Prostate gland (tissue), 2 donors: Measurements from ENCODE around the gene SLC13A2. TPM values are rescaled to one million over a fixed set of nuclear protein-coding genes. Genes with fewer than 3 reads are reported as not detected.

Experiments
- DNase-seq: peaks from one replicate; pipeline ENCODE4 v3.0.0-alpha.2; 2019; ENCODE audit warnings: low spot score
- H3K27ac ChIP-seq, 2 donors: fragments of 200-600 bp; sonication (generic); 2 replicates each; pipeline ENCODE4 v1.5.1; 2017 to 2019
- H3K27me3 ChIP-seq: fragments of 200-600 bp; sonication (generic); replicated peaks from 2 replicates; pipeline ENCODE4 v1.5.1; 2019; ENCODE audit not compliant: insufficient read depth
- H3K36me3 ChIP-seq, 2 donors: fragments of 200-600 bp; sonication (generic); 1 replicate in 1 of 2; 2 replicates in 1 of 2; pipeline versions ENCODE4 v1.5.1 to v1.8.1; 2017 to 2019
- H3K4me1 ChIP-seq: fragments of 200-600 bp; sonication (generic); replicated peaks from 2 replicates; pipeline ENCODE4 v1.5.1; 2019
- H3K4me3 ChIP-seq, 2 donors: fragments of 200-600 bp; sonication (generic); 2 replicates each; pipeline ENCODE4 v1.5.1; 2017 to 2019
- H3K9me3 ChIP-seq: fragments of 200-600 bp; sonication (generic); 2 replicates; pipeline ENCODE4 v1.5.1; 2017
- CTCF ChIP-seq, 4 experiments: fragments of 200-600 bp in 2 of 4; fragments of 450-650 bp in 2 of 4; sonication (generic) in 2 of 4; IDR thresholded peaks; 1 replicate in 3 of 4; 2 replicates in 1 of 4; pipeline ENCODE4 v1.5.1; 2016 to 2019; ENCODE audit warnings: antibody characterized with exemption in 4 of 4, mild to moderate bottlenecking in 2 of 4, moderate library complexity in 2 of 4
- POLR2A ChIP-seq: fragments of 450-650 bp; IDR thresholded peaks from one replicate; pipeline ENCODE4 v1.6.1; 2016; ENCODE audit warnings: antibody characterized with exemption, mild to moderate bottlenecking
- POLR2AphosphoS5 ChIP-seq: sonication (generic); formaldehyde crosslinking; IDR thresholded peaks from one replicate; pipeline ENCODE4 v1.6.1; 2017; ENCODE audit warnings: antibody characterized with exemption
- WGBS: methylation state at CpG from one replicate; pipeline ENCODE4 v1.1.5; 2018; 5-methylcytosine and 5-hydroxymethylcytosine counted together
- intact Hi-C: fragments of 100-400 bp; cut with DNase I; formaldehyde crosslinking; loops from one replicate; pipeline ENCODE4 v1.14.2; 2022
- total RNA-seq, 2 donors: library from RNA; depleted of rRNA; stranded (reverse); fragments of >200 nt; gene quantifications; one replicate each; pipeline ENCODE4 v1.1.0, GENCODE V29; 2016

SLC13A2 gene
- total RNA-seq, 2 donors from 2014 or later = 0.09 to 0.68 TPM

GRCh38 chr17:28527859-28528258 lies 54.4 kb downstream of the SLC13A2 start:
- DNase-seq = peak; percentile 92
- Histone ChIP-seq H3K27ac (peak overlapping the region; percentile 70 to 73), H3K36me3 (no peaks in the 10 kb centered on the region), H3K9me3 (no peaks in the 10 kb centered on the region), H3K4me1 (peaks cover 30% of the 10 kb centered on the region), H3K27me3 (no peaks in the 10 kb centered on the region), H3K4me3 (no peak overlapping the region)
- intact Hi-C loops = no loop called here
- TF ChIP-seq CTCF (IDR thresholded peaks at IDR 0.05) (no peak), POLR2AphosphoS5 (peak; percentile 95), POLR2A (peak; percentile 30)
- WGBS = 52% methylated on average over 2 of the region's 2 CpGs

GRCh38 chr17:28528327-28529012 lies 55.0 kb downstream of the SLC13A2 start:
- Histone ChIP-seq H3K9me3 (no peaks in the 10 kb centered on the region), H3K4me3 (no peak overlapping the region), H3K36me3 (no peaks in the 10 kb centered on the region), H3K27ac (peak overlapping the region; percentile 70 to 73), H3K4me1 (peaks cover 30% of the 10 kb centered on the region), H3K27me3 (no peaks in the 10 kb centered on the region)
- 67% methylated on average over 8 of the region's 9 CpGs for WGBS
- DNase-seq = no peak
- intact Hi-C loops = no loop called here
- TF ChIP-seq CTCF (IDR thresholded peaks at IDR 0.05) (no peak), POLR2AphosphoS5 (no peak), POLR2A (no peak)

GRCh38 chr17:28529013-28529400 lies 55.6 kb downstream of the SLC13A2 start:
- DNase-seq = no peak
- 96% methylated on average over 3 of the region's 3 CpGs for WGBS
- no peak overlapping the region for H3K4me3 ChIP-seq
- H3K27ac ChIP-seq = no peak overlapping the region
- H3K27me3 ChIP-seq = no peaks in the 10 kb centered on the region
- TF ChIP-seq POLR2AphosphoS5 (no peak), POLR2A (no peak), CTCF (IDR thresholded peaks at IDR 0.05) (no peak)
- intact Hi-C loops = no loop called here
- H3K36me3 ChIP-seq = no peaks in the 10 kb centered on the region
- H3K9me3 ChIP-seq = no peaks in the 10 kb centered on the region
- peaks cover 30% of the 10 kb centered on the region for H3K4me1 ChIP-seq

GRCh38 chr17:28530250-28530649 lies 56.8 kb downstream of the SLC13A2 start:
- intact Hi-C loops = no loop called here
- TF ChIP-seq CTCF (IDR thresholded peaks at IDR 0.05) = no peak

GRCh38 chr17:28530926-28531325 lies 57.5 kb downstream of the SLC13A2 start:
- Histone ChIP-seq H3K4me3 (no peak overlapping the region), H3K36me3 (no peaks in the 10 kb centered on the region), H3K27ac (no peak overlapping the region), H3K4me1 (peaks cover 20% of the 10 kb centered on the region), H3K27me3 (no peaks in the 10 kb centered on the region), H3K9me3 (no peaks in the 10 kb centered on the region)
- no peak for TF ChIP-seq POLR2AphosphoS5
- TF ChIP-seq POLR2A = no peak
- no peak for TF ChIP-seq CTCF (IDR thresholded peaks at IDR 0.05)
- intact Hi-C loops = no loop called here
- WGBS = 58% methylated on average over 7 of the region's 7 CpGs
- no peak for DNase-seq

More at GRCh38 chr17:28530250-28530649, 56.8 kb downstream of the SLC13A2 start:
- H3K4me3 ChIP-seq = no peak overlapping the region
- H3K27me3 ChIP-seq = no peaks in the 10 kb centered on the region
- WGBS = 82% methylated on average over 4 of the region's 4 CpGs
- no peaks in the 10 kb centered on the region for H3K36me3 ChIP-seq
- H3K4me1 ChIP-seq = peaks cover 26% of the 10 kb centered on the region
- H3K9me3 ChIP-seq = no peaks in the 10 kb centered on the region
- H3K27ac ChIP-seq = no peak overlapping the region
- DNase-seq = no peak
